ENCODE measurements around the gene RRAGD.

RRAGD gene

GRCh38 chr6:89392823-89393222 lies 19.2 kb downstream of the RRAGD start:
- no peak overlapping the region for H3K4me3 ChIP-seq (ENCODE audit: insufficient read depth, low read length, poor library complexity, severe bottlenecking)
- H3K9me2 ChIP-seq (replicated peaks; ENCODE audit: insufficient read depth, low read length) = no peaks in the 10 kb centered on the region
- H3K36me3 ChIP-seq (ENCODE audit: low read length) = peaks cover 5% of the 10 kb centered on the region; the same call in 1 of the 2 replicates
- H3K27ac ChIP-seq (ENCODE audit: low read depth, low read length) = no peak overlapping the region
- H3K27me3 ChIP-seq (ENCODE audit: low read length) = no peaks in the 10 kb centered on the region
- H3K79me2 ChIP-seq (ENCODE audit: insufficient read depth, low read length) = peaks cover 90% of the 10 kb centered on the region
- H3K9me3 ChIP-seq (ENCODE audit: insufficient read depth, low read length) = no peaks in the 10 kb centered on the region
- TF ChIP-seq CTCF (IDR thresholded peaks at IDR 0.05; ENCODE audit: insufficient read depth, low read length, poor library complexity, severe bottlenecking) (no peak), EZH2phosphoT487 (conservative IDR thresholded peaks at IDR 0.05; ENCODE audit: low read length) (no peak)
- H2AFZ ChIP-seq (ENCODE audit: low read depth, low read length, severe bottlenecking) = no peak overlapping the region
- H3F3A ChIP-seq (ENCODE audit: insufficient read depth) = peaks cover 4% of the 10 kb centered on the region; the same call in 1 of the 2 replicates
- H3K9ac ChIP-seq (ENCODE audit: low read length) = no peak overlapping the region
- H3K4me2 ChIP-seq (ENCODE audit: low read depth, low read length, poor library complexity, severe bottlenecking) = no peak overlapping the region
- H4K20me1 ChIP-seq (ENCODE audit: low read depth, low read length) = 0 out of 2 replicates have a peak, but pooled peaks cover 5% of the 10 kb centered on the region

GRCh38 chr6:89388846-89389245 lies 23.2 kb downstream of the RRAGD start:
- H3K79me2 ChIP-seq (ENCODE audit: insufficient read depth, low read length) = peaks cover 59% of the 10 kb centered on the region

GRCh38 chr6:89387516-89388201 lies 24.4 kb downstream of the RRAGD start:
- no peaks in the 10 kb centered on the region for H3K27me3 ChIP-seq (ENCODE audit: low read length)
- H3K4me3 ChIP-seq (ENCODE audit: insufficient read depth, low read length, poor library complexity, severe bottlenecking) = no peak overlapping the region
- no peaks in the 10 kb centered on the region for H3K36me3 ChIP-seq (ENCODE audit: low read length)
- H3K79me2 ChIP-seq (ENCODE audit: insufficient read depth, low read length) = peaks cover 50% of the 10 kb centered on the region
- peaks cover under 1% of the 10 kb centered on the region; the same call in 1 of the 2 replicates for H3F3A ChIP-seq (ENCODE audit: insufficient read depth)
- H3K9me2 ChIP-seq (replicated peaks; ENCODE audit: insufficient read depth, low read length) = no peaks in the 10 kb centered on the region
- no peaks in the 10 kb centered on the region for H3K9me3 ChIP-seq (ENCODE audit: insufficient read depth, low read length)
- H2AFZ ChIP-seq (ENCODE audit: low read depth, low read length, severe bottlenecking) = no peak overlapping the region
- peak overlapping the region; percentile 52 for H3K27ac ChIP-seq (ENCODE audit: low read depth, low read length)
- H4K20me1 ChIP-seq (ENCODE audit: low read depth, low read length) = no peaks in the 10 kb centered on the region
- H3K9ac ChIP-seq (ENCODE audit: low read length) = peak overlapping the region; percentile 6; the same call in 1 of the 2 replicates
- TF ChIP-seq EZH2phosphoT487 (conservative IDR thresholded peaks at IDR 0.05; ENCODE audit: low read length) (no peak), CTCF (IDR thresholded peaks at IDR 0.05; ENCODE audit: insufficient read depth, low read length, poor library complexity, severe bottlenecking) (no peak)
- peak overlapping the region; percentile 39 for H3K4me2 ChIP-seq (ENCODE audit: low read depth, low read length, poor library complexity, severe bottlenecking)

More at GRCh38 chr6:89388846-89389245, 23.2 kb downstream of the RRAGD start:
- Histone ChIP-seq H3K4me2 (ENCODE audit: low read depth, low read length, poor library complexity, severe bottlenecking) (no peak overlapping the region), H3K27ac (ENCODE audit: low read depth, low read length) (no peak overlapping the region), H3K9ac (ENCODE audit: low read length) (no peak overlapping the region), H3K27me3 (ENCODE audit: low read length) (no peaks in the 10 kb centered on the region), H3K9me3 (ENCODE audit: insufficient read depth, low read length) (no peaks in the 10 kb centered on the region), H3K9me2 (replicated peaks; ENCODE audit: insufficient read depth, low read length) (no peaks in the 10 kb centered on the region), H3K4me3 (ENCODE audit: insufficient read depth, low read length, poor library complexity, severe bottlenecking) (no peak overlapping the region), H2AFZ (ENCODE audit: low read depth, low read length, severe bottlenecking) (no peak overlapping the region), H3K36me3 (ENCODE audit: low read length) (no peaks in the 10 kb centered on the region), H3F3A (ENCODE audit: insufficient read depth) (peaks cover 4% of the 10 kb centered on the region; the same call in 1 of the 2 replicates), H4K20me1 (ENCODE audit: low read depth, low read length) (0 out of 2 replicates have a peak, but pooled peaks cover 4% of the 10 kb centered on the region)
- TF ChIP-seq EZH2phosphoT487 (conservative IDR thresholded peaks at IDR 0.05; ENCODE audit: low read length) = no peak
- no peak for TF ChIP-seq CTCF (IDR thresholded peaks at IDR 0.05; ENCODE audit: insufficient read depth, low read length, poor library complexity, severe bottlenecking)
